RCC 7860 (cell line): Measurements from ENCODE around the gene GLYR1.

Experiments used
- DNase-seq: peaks from one replicate; pipeline ENCODE4 v3.0.0-alpha.2; 2015; ENCODE audit warnings: low spot score
- FAIRE-seq: peaks from 2 replicates; lab custom pipeline; 2012; peaks lifted over from hg19 to GRCh38; lab: Jason Lieb, UNC

Gene GLYR1

DNA sequence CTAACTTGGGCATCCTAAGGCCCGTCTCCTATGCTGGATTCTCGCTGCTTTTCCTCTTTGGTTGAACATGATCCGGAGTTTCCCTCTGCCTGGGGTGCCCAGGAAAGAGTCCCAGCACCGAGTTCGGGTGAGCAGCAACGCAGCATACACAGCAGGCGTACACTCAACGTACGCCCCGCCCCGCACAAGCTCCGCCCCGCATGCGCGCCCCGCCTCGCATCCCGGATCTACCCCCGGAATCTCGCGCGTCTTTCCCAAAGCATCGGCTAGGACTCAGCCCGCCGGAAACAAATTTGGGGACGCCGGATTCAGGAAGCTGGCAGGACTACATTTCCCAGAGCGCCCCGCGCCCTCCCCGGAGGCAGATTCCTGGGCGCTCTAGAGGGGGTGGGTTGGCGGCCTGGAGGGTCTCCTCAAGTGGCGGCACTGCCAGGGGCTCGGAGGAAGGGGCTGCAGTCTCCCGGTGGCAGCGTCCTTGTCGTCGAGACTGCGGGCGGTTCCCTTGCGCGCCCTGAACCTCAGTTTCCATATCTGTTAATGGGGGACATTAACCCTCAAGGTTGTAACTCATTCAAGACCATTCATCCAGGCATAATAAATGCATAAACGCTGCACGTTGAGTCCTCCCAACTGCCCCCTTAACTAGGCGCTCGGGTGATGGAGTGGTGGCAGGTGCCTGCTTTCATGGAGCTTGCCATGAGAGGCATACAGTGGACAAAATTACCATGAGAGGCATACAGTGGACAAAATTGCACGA lies 78.4 kb downstream of the GLYR1 start:
- DNase-seq, result peak; percentile 77
- FAIRE-seq, result peak; percentile 66

DNA sequence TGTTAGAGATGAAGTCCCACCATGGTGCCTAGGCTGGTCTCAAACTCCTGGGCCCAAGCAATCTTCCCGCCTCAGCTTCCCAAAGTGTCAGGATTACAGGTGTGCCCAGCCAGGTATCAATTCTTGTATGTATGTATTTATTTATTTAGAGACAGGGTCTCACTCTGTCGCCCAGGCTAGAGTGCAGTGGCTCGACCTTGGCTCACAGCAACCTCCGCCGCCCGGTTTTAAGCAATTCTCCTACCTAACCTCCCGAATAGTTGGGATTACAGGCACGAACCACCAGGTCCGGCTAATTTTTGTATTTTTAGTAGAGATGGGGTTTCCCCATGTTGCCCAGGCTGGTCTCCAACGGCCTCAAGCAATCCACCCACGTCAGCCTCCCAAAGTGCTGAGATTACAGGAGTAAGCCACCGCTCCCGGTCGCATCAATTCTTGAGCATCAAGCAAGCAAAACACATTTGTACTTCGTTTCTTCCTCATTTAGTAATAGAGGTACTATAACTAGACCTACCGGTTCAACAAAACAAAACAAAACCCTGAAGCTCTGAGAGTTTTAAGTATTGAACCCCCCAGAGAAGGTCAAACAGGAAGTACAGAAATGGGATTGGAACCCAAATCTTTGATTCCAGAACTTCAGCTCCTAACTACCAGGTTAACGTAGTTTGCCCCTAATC lies 79.1 kb downstream of the GLYR1 start:
- no peak for FAIRE-seq
- no peak for DNase-seq

DNA sequence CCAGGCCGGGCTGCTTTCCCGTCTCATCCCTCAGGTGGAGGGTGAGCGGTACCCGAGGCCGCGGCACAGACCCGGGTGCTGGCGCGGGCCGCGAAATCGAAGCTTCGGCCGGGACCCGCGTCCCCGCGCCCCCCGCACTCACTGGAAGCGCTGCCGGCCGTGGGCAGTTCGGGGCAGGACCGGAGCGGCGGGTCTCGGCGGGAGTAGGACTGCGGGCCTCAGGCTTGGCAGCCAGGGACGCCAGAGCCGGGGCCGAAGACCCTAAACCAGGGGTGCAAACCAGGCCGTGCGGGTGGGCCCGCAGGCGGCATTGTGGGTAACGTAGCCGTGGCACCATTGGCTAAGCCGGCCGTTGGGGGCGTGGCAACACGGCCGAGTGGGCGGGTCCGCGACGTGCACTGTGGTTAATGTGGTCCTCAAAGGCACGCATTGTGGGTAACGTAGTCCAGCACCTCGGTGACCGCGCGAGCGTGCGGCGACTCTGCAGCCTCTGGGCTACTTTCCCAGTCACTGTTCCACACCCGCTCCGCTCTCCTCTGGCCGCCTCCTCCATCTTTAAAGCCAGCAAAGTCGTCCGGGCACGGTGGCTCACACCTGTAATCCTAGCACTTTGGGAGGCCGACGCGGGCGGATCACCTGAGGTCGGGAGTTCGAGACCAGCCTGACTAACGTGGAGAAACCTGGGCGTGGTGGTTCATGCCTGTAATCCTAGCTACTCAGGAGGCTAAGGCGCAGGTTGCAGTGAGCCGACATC lies 80.0 kb downstream of the GLYR1 start, which contains the start of gene ZNF500:
Gene ZNF500, minus strand, starts transcription at position 288 of the 754 bp plus-strand sequence. CDS start 1,184 bp downstream, outside the sequence.
- DNase-seq (peak; percentile 87), FAIRE-seq (peak; percentile 67)

DNA sequence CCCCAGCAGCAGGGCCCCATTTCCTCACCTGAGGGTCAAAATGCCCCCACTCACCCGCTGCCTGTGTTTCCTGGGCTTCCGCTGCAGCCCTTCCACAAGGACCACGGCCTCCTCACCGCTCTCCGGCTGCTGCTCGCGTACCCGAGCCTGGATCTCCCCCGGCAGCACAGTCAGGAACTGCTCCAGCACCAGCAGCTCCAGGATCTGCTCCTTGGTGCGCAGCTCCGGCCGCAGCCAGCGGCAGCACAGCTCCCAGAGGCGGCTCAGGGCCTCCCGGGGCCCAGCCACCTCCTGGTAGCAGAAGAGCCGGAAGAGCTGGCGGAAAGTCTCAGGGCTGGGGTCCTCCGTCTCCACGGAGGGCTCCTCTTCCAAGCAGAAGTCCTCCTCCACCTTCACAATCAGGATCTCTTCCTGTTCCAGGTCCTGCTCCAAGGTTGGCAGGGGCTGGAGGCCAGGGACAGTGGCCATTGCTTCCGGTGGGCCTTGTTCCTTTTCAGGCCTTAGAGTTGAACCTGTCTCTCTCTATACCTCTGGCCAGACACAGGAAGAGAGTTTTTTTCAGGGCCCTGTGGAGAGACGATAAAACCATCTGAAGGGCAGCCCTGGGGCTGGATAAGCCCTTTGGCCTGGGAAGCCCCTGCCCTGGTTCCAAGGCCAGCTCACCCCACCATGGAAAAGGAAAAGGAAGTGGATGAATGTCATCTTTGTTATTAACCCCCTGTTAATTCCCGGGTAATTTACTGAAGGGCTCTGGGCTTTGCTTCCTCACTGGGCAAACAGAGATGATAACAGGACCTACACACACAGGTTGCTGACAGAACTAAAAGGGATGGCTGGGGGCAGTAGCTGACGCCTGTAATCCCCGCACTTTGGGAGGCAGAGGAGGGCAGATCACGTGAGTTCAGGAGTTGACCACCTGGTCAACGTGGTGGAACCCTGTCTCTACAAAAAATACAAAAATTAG lies 81.3 kb downstream of the GLYR1 start:
- DNase-seq (no peak), FAIRE-seq (no peak)

DNA sequence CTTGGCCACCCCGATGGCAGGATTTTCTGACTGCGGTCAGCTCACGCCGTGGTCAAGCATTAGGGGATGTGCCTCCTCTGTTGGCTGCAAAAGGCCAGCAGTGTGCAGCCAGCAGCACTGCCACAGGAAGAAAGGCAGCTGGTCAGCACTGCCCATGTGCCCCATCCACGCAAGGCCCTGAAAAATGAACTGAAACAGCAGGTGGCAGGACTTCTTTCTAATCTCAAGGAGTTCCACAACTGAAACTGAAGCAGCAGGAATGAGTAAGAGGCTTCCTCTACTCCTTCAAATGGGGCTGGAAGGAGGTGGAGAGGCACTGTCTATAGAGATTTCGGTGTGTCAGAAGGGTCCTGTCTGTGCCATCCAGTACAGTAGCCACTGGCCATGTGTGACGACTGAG lies 83.3 kb downstream of the GLYR1 start:
- no peak for DNase-seq
- FAIRE-seq, result no peak

DNA sequence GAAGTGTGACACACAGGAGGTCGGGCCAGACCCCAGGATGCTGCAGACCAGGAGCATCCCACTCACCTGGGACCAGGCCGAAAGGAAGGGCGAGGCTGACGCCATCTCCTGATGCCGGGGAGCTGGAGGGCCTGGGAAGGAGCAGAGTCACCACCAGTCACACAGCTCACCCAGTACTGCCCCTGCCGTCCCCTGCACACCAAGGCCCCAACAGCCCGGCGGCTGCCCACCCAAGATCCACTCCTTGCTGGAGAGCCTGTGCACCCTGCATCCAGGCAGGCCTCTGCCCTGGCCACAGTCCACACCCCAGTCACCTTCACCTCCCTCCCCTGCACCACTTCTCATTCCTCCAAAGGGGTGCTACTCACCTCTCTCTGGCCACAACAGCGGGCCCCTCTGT lies 84.9 kb downstream of the GLYR1 start:
- FAIRE-seq (no peak), DNase-seq (no peak)

DNA sequence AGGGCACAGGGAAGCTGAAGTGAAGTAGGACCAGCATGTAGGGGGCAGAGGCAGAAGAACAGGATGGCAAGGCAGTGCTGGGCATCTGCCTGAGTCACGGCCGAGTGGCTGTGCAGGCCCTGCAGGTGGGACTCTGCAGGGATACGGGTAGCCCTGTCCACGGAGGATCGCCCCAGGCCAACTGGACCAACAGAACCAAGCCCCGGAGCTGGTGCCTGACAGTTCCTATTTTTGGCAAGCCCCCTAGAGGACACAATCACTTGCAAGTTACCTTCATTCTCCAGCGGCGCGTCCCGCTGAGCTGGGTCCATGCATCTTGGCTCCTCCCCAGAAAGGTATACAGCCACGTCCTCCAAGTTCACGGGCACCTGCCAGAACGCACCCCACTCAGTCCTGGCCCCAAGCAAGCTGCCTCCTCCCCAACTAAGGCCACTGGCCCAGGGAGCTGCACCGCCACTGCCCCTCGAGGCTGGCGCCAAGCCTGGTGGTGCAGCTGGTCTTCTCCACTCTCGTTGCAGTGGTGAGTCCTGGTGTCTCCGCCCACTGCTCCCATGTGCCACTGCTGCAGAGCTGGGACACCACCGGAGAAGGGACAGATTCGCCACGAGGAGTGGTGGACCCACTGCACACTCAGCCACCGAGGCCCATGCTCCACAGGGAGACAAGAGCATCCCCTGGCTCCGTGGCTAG lies 86.7 kb downstream of the GLYR1 start:
- DNase-seq (no peak), FAIRE-seq (no peak)

DNA sequence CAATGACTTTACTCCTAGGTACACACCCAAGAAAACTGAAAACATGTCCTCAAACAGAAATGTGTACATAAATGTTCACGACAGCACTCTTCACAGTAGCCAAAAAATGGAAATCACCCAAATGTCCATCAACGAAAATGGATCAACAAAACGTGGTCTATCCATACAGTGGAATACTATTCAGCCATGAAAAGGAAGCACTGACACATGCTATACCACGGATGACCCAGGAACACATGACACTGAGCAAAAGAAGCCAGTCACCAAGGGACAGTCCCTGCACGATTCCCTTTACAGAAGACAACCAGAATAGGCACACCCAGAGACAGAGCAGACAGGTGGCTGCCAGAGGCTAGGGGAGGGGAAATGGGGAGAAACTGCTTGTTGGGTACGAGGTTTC lies 91.4 kb downstream of the GLYR1 start:
- DNase-seq (no peak), FAIRE-seq (no peak)

DNA sequence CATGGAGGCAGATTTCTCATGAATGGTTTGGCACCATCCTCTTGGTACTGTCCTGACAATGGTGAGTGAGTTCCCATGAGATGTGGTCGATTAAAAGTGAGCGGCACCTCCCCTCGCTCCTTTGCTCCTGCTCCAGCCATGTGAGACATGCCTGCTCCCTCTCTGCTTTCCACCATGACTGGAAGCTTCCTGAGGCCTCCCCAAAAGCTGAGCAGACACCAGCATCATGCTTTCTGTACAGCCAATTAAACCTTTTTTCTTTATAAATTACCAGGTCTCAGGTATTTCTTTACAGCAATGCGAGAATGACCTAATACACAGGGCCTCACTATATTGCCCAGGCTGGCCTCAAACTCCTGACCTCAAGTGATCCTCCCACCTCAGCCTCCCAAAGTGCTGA lies 92.2 kb downstream of the GLYR1 start:
- FAIRE-seq (no peak), DNase-seq (no peak)

DNA sequence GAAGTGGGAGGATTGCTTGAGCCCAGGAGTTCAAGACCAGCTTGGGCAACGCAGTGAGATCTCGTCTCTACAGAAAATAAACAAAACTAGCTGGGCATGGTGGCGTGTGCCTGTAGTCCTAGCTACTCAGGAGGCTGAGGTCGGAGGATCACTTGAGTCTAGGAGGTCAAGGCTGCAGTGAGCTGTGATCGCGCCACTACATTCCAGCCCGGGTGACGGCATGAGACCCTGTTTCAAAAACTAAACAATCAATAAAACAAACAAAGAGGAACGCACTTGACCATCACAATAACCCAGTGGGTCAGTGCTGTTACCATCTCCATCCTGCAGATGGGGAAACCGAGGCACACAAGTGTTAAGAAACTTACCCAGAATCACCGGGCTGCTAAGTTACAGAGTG lies 93.9 kb downstream of the GLYR1 start:
- FAIRE-seq, result no peak

More for the DNA sequence above, 93.9 kb downstream of the GLYR1 start:
- DNase-seq, result no peak
